Large intestine (tissue), 12 donors: ENCODE data around the gene MYDGF. TPM values are rescaled to one million over a fixed set of nuclear protein-coding genes. Genes with fewer than 3 reads are reported as not detected.
"Not testable (repeated sequence)": the region's sequence is repeated elsewhere in the genome, so short reads cannot be mapped to it uniquely, and the experiment has no call there.

Experiments used
- DNase-seq, 2 donors: peaks; one replicate each; pipeline versions ENCODE4 v3.0.0 to v3.0.0-alpha.2; 2013
- H3K27ac ChIP-seq: one replicate; pipeline ENCODE4 v1.5.1; 2013; ENCODE audit warnings: low read length
- H3K27me3 ChIP-seq: 2 replicates; pipeline ENCODE4 v1.6.1; 2013; ENCODE audit warnings: low read length; ENCODE audit not compliant: control insufficient read depth, insufficient read depth
- H3K36me3 ChIP-seq: 2 replicates; pipeline ENCODE4 v1.6.1; 2013; ENCODE audit warnings: low read length; ENCODE audit not compliant: control insufficient read depth, insufficient read depth
- H3K4me1 ChIP-seq: one replicate; pipeline ENCODE4 v1.6.1; 2013; ENCODE audit warnings: low read length; ENCODE audit not compliant: control insufficient read depth, insufficient read depth
- H3K4me3 ChIP-seq: one replicate; pipeline ENCODE4 v1.5.1; 2013; ENCODE audit warnings: low read length
- H3K9me3 ChIP-seq: one replicate; pipeline ENCODE4 v1.6.1; 2013; ENCODE audit warnings: mild to moderate bottlenecking, low read depth, low read length, moderate library complexity; ENCODE audit not compliant: control insufficient read depth
- WGBS: methylation state at CpG from one replicate; pipeline ENCODE4 v1.1.5; 2013; ENCODE audit warnings: low lambda C conversion rate; ENCODE audit not compliant: insufficient coverage; 5-methylcytosine and 5-hydroxymethylcytosine counted together
- long read RNA-seq, 11 donors: transcript quantifications; one replicate each; lab custom pipeline, GENCODE V29; 2026
- polyA plus RNA-seq: library from polyadenylated mRNA; unstranded; fragments of 120-200 nt; gene quantifications from one replicate; pipeline ENCODE4 v1.2.1, GENCODE V29; 2013

MYDGF gene
- 103 TPM for polyA plus RNA-seq
- long read RNA-seq, donor 1, transcript MYDGF-201 (6 exons, 1,018 nt): major isoform, 60 of 76 reads
- long read RNA-seq, donor 1, partial matches to known transcripts: 0 of 76 reads
- long read RNA-seq, donor 1, other reads (novel, unspliced or antisense): 16 of 76 reads
- long read RNA-seq, donor 2, transcript MYDGF-201 (6 exons, 1,018 nt): major isoform, 103 of 103 reads
- long read RNA-seq, donor 2, partial matches to known transcripts: 0 of 103 reads
- long read RNA-seq, donor 2, other reads (novel, unspliced or antisense): 0 of 103 reads
- long read RNA-seq, donor 3: 0 reads
- long read RNA-seq, donor 4, transcript MYDGF-201 (6 exons, 1,018 nt): major isoform, 8 of 15 reads
- long read RNA-seq, donor 4, partial matches to known transcripts: 7 of 15 reads
- long read RNA-seq, donor 4, other reads (novel, unspliced or antisense): 0 of 15 reads
- long read RNA-seq, donor 5, transcript MYDGF-201 (6 exons, 1,018 nt): major isoform, 41 of 84 reads
- long read RNA-seq, donor 5, partial matches to known transcripts: 34 of 84 reads
- long read RNA-seq, donor 5, other reads (novel, unspliced or antisense): 9 of 84 reads
- long read RNA-seq, donor 6, transcript MYDGF-201 (6 exons, 1,018 nt): major isoform, 69 of 127 reads
- long read RNA-seq, donor 6, partial matches to known transcripts: 56 of 127 reads
- long read RNA-seq, donor 6, other reads (novel, unspliced or antisense): 0 of 127 reads
- long read RNA-seq, donor 7, transcript MYDGF-201 (6 exons, 1,018 nt): major isoform, 39 of 39 reads
- long read RNA-seq, donor 7, partial matches to known transcripts: 0 of 39 reads
- long read RNA-seq, donor 7, other reads (novel, unspliced or antisense): 0 of 39 reads
- long read RNA-seq, donor 8, transcript MYDGF-201 (6 exons, 1,018 nt): major isoform, 80 of 142 reads
- long read RNA-seq, donor 8, partial matches to known transcripts: 61 of 142 reads
- long read RNA-seq, donor 8, other reads (novel, unspliced or antisense): 0 of 142 reads
- long read RNA-seq, donor 9, transcript MYDGF-201 (6 exons, 1,018 nt): major isoform, 74 of 74 reads
- long read RNA-seq, donor 9, partial matches to known transcripts: 0 of 74 reads
- long read RNA-seq, donor 9, other reads (novel, unspliced or antisense): 0 of 74 reads
- long read RNA-seq, donor 10, transcript MYDGF-201 (6 exons, 1,018 nt): major isoform, 82 of 104 reads
- long read RNA-seq, donor 10, partial matches to known transcripts: 20 of 104 reads
- long read RNA-seq, donor 10, other reads (novel, unspliced or antisense): 0 of 104 reads
- long read RNA-seq, donor 11, transcript MYDGF-201 (6 exons, 1,018 nt): major isoform, 61 of 117 reads
- long read RNA-seq, donor 11, partial matches to known transcripts: 56 of 117 reads
- long read RNA-seq, donor 11, other reads (novel, unspliced or antisense): 0 of 117 reads

- H3K9me3 ChIP-seq: no peaks in the 10 kb centered on the region
- WGBS: no CpG with 5 or more reads among the region's 75 CpGs
- peak; percentile 89 for DNase-seq
- no peaks in the 10 kb centered on the region for H3K27me3 ChIP-seq
- peak within 1 kb of the TSS; percentile 96 for H3K4me3 ChIP-seq
- peaks cover 28% of the 10 kb centered on the region for H3K36me3 ChIP-seq
- peak within 1 kb of the TSS; percentile 47 for H3K27ac ChIP-seq
- H3K4me1 ChIP-seq: peaks cover 3% of the 10 kb centered on the region
Measured at GRCh38 chr19:4669723-4670480, at the start of gene MYDGF. Gene MYDGF (minus strand): TSS chr19:4670342. CDS start chr19:4670334, 8 bp downstream.

GRCh38 chr19:4719499-4719866 is 49.3 kb upstream of the MYDGF start:
- Histone ChIP-seq H3K9me3 (no peaks in the 10 kb centered on the region), H3K36me3 (peaks cover 60% of the 10 kb centered on the region), H3K4me3 (no peak overlapping the region), H3K4me1 (peaks cover 26% of the 10 kb centered on the region), H3K27me3 (no peaks in the 10 kb centered on the region), H3K27ac (no peak overlapping the region)
- DNase-seq: no peak
- WGBS: no CpG with 5 or more reads among the region's 11 CpGs

GRCh38 chr19:4717966-4718701 is 48.0 kb upstream of the MYDGF start:
- WGBS: no CpG with 5 or more reads among the region's 15 CpGs
- H3K4me1 ChIP-seq: peaks cover 26% of the 10 kb centered on the region
- H3K4me3 ChIP-seq: no peak overlapping the region
- H3K9me3 ChIP-seq: no peaks in the 10 kb centered on the region
- H3K27me3 ChIP-seq: no peaks in the 10 kb centered on the region
- peak overlapping the region; percentile 77 for H3K27ac ChIP-seq
- peaks cover 73% of the 10 kb centered on the region for H3K36me3 ChIP-seq
- DNase-seq: no peak

- no peak overlapping the region for H3K4me3 ChIP-seq
- peaks cover 81% of the 10 kb centered on the region for H3K36me3 ChIP-seq
- H3K27ac ChIP-seq: peak overlapping the region; percentile 77
- H3K4me1 ChIP-seq: peaks cover 26% of the 10 kb centered on the region
- no peaks in the 10 kb centered on the region for H3K9me3 ChIP-seq
- WGBS: no CpG with 5 or more reads among the region's 23 CpGs
- peak in 1 of 2 donors; percentile 66 for DNase-seq
- H3K27me3 ChIP-seq: no peaks in the 10 kb centered on the region
Measured at GRCh38 chr19:4717191-4717965, 47.2 kb upstream of the MYDGF start.

GRCh38 chr19:4715529-4716221 is 45.5 kb upstream of the MYDGF start:
- DNase-seq: no peak
- WGBS: no CpG with 5 or more reads among the region's 28 CpGs
- no peak overlapping the region for H3K27ac ChIP-seq
- peaks cover 86% of the 10 kb centered on the region for H3K36me3 ChIP-seq
- peaks cover 21% of the 10 kb centered on the region for H3K4me1 ChIP-seq
- no peak overlapping the region for H3K4me3 ChIP-seq
- H3K9me3 ChIP-seq: no peaks in the 10 kb centered on the region
- no peaks in the 10 kb centered on the region for H3K27me3 ChIP-seq

GRCh38 chr19:4715178-4715528 is 45.0 kb upstream of the MYDGF start:
- not testable (repeated sequence) for DNase-seq, H3K27me3 ChIP-seq, H3K27ac ChIP-seq, H3K9me3 ChIP-seq, H3K4me3 ChIP-seq
- no CpG with 5 or more reads among the region's 6 CpGs for WGBS
- H3K4me1 ChIP-seq: peaks cover 21% of the 10 kb centered on the region
- H3K36me3 ChIP-seq: peaks cover 86% of the 10 kb centered on the region

- no peak overlapping the region for H3K27ac ChIP-seq
- H3K36me3 ChIP-seq: peaks cover 84% of the 10 kb centered on the region
- no CpG with 5 or more reads among the region's 27 CpGs for WGBS
- no peaks in the 10 kb centered on the region for H3K27me3 ChIP-seq
- H3K4me1 ChIP-seq: peaks cover 21% of the 10 kb centered on the region
- H3K9me3 ChIP-seq: no peaks in the 10 kb centered on the region
- H3K4me3 ChIP-seq: no peak overlapping the region
- no peak for DNase-seq
Measured at GRCh38 chr19:4714016-4714415, 43.9 kb upstream of the MYDGF start.

- WGBS: no CpG with 5 or more reads among the region's 32 CpGs
- Histone ChIP-seq H3K4me3 (no peak overlapping the region), H3K9me3 (no peaks in the 10 kb centered on the region), H3K4me1 (peaks cover 20% of the 10 kb centered on the region), H3K27me3 (no peaks in the 10 kb centered on the region), H3K36me3 (peaks cover 80% of the 10 kb centered on the region), H3K27ac (no peak overlapping the region)
- no peak for DNase-seq
Measured at GRCh38 chr19:4713384-4713951, 43.3 kb upstream of the MYDGF start.
